Right lobe of liver (tissue), 4 donors: Measurements from ENCODE around the gene TYW5.

Source experiments
- CTCF ChIP-seq, 4 donors: fragments of 200-600 bp in 3 of 4; fragments of 450-650 bp in 1 of 4; IDR thresholded peaks; one replicate each; pipeline versions ENCODE4 v1.5.1 to v1.8.0; 2016 to 2022; ENCODE audit warnings: antibody characterized with exemption in 4 of 4, mild to moderate bottlenecking in 2 of 4
- POLR2A ChIP-seq: fragments of 450-650 bp; IDR thresholded peaks from one replicate; pipeline ENCODE4 v1.6.1; 2017; ENCODE audit warnings: antibody characterized with exemption, mild to moderate bottlenecking
- donor health status: DM: no; HTN: no; CAD: no.
- donor health status: DM: no; HTN: no; CAD: no.
- donor health status: DM: no; HTN: yes; CAD: no.

DNA sequence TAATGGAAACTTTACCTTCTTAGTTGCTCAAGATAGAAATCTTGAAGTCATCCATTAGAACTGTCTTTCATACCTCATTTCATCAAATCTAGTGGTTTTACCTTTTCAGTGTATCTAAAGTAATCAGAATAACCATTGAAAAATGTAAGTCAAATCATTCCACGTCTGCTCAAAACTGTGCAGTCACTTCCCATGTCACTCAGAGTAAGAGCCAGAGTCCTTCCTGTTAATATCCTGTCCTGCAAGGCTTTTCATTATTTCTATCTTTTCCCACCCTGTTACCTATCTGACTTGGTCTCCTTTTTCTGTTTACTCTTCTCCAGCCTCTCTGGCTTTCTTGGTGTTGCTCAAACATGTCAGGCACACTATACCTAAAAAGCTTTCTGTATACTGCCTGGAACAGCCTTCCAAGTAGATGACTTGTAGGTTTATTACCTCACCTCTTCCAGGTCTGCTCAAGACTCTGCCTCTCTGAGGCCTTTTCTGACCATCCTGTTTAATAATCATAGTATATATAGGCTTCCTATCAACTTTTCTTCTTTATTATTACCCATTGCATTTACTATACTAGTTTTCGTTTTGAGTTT lies 40.8 kb downstream of the TYW5 start:
- TF ChIP-seq CTCF (IDR thresholded peaks at IDR 0.05) (no peak), POLR2A (no peak)
